ENCODE data around the gene TMEM72. TPM values are rescaled to one million over a fixed set of nuclear protein-coding genes. Genes with fewer than 3 reads are reported as not detected.
A peak's percentile ranks its signal among the peaks of the same experiment; 100 is the strongest.

Gene TMEM72
- total and polyA plus RNA-seq, 5 donors, result 0.14 to 0.71 (median 0.26) TPM; not detected in 1

- 70% methylated on average over 4 of the region's 4 CpGs for WGBS
- H3K27ac ChIP-seq (ENCODE audit: low read length), result no peak overlapping the region
- ATAC-seq (no peak), DNase-seq (no peak)
- H3K4me1 ChIP-seq (ENCODE audit: control insufficient read depth, insufficient read depth, low read length), result peaks cover 4% of the 10 kb centered on the region
- intact Hi-C loops (cut with DNase I), result no loop called here
- H3K27me3 ChIP-seq (ENCODE audit: control insufficient read depth, insufficient read depth), result no peaks in the 10 kb centered on the region
- H3K4me3 ChIP-seq (ENCODE audit: low read length), result no peak overlapping the region
- no peaks in the 10 kb centered on the region for H3K9me3 ChIP-seq (ENCODE audit: control insufficient read depth, low read length)
These were observed 4.7 kb upstream of the TMEM72 start for GRCh38 chr10:44906486-44906885.

DNA sequence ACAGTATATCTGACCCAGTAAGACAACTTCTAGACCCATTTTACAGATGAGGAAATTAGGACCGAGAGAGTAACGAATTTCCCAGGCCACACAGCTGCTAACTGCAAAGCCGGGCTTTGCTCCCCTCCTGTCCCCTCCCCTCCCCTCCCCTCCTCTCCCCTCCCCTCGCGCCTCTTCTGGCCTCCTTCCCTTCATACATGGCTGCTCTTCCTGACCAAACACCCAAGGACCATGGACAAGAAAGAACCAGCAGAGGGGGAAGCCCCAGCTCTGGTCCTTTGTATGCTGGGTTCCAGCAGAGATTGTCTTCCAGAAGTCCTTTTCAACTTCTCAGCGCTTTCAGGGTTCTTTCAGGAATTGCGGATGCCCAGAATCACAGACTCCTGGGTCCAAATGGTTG is 3.6 kb upstream of the TMEM72 start:
- no peak for DNase-seq
- Histone ChIP-seq H3K27ac (ENCODE audit: low read length) (no peak overlapping the region), H3K4me1 (ENCODE audit: control insufficient read depth, insufficient read depth, low read length) (peaks cover 4% of the 10 kb centered on the region), H3K27me3 (ENCODE audit: control insufficient read depth, insufficient read depth) (no peaks in the 10 kb centered on the region), H3K4me3 (ENCODE audit: low read length) (no peak overlapping the region), H3K9me3 (ENCODE audit: control insufficient read depth, low read length) (no peaks in the 10 kb centered on the region)
- WGBS, result 93% methylated on average over 7 of the region's 7 CpGs
- intact Hi-C loops (cut with DNase I), result no loop called here
- ATAC-seq, result no peak

GRCh38 chr10:44908066-44908749 is 2.9 kb upstream of the TMEM72 start:
- Histone ChIP-seq H3K27ac (ENCODE audit: low read length) (no peak overlapping the region), H3K4me3 (ENCODE audit: low read length) (no peak overlapping the region), H3K4me1 (ENCODE audit: control insufficient read depth, insufficient read depth, low read length) (peaks cover 4% of the 10 kb centered on the region), H3K9me3 (ENCODE audit: control insufficient read depth, low read length) (no peaks in the 10 kb centered on the region), H3K27me3 (ENCODE audit: control insufficient read depth, insufficient read depth) (no peaks in the 10 kb centered on the region)
- peak in 1 of 2 donors; percentile 17 for ATAC-seq
- 61% methylated on average over 10 of the region's 10 CpGs for WGBS
- intact Hi-C loops (cut with DNase I), result no loop called here
- DNase-seq, result peak in 2 of 3 donors; percentile 37 to 58

DNA sequence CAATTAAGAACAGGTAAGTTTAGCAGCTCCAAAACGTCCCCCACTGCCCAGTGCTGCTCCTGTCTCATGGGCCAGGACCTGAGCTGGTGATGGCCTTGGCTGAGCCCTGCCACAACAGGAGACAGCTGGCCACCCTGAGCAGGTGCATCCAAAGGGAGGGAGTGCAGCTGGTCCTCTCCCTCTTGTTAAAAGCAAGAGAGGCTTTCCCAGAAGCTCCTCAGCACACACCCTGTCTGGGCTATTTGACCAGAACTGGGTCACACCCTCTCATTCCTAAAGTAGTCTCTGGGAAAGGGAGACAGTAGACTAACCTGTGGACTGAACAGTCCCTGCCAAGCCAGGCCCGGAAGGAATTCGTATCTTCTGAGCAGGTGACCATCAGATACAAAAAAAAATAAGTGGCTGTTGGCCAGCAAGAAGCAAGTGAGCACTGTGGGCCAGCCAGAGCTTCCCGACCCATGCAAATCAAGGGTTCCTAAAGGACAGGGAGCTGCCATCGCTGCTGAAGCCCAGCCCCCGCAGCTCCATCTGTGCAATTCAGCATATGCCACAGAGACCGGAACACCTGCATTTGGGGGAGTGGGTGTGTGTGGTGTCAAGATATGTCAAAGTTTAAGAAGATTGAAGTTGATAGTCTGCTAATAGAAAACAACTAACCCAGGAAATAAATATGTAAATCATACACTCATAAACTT is 2.1 kb upstream of the TMEM72 start:
- intact Hi-C loops (cut with DNase I), result no loop called here
- Histone ChIP-seq H3K9me3 (ENCODE audit: control insufficient read depth, low read length) (no peaks in the 10 kb centered on the region), H3K4me3 (ENCODE audit: low read length) (no peak overlapping the region), H3K27ac (ENCODE audit: low read length) (no peak overlapping the region), H3K27me3 (ENCODE audit: control insufficient read depth, insufficient read depth) (no peaks in the 10 kb centered on the region), H3K4me1 (ENCODE audit: control insufficient read depth, insufficient read depth, low read length) (peaks cover 4% of the 10 kb centered on the region)
- DNase-seq (no peak), ATAC-seq (no peak)
- 85% methylated on average over 7 of the region's 7 CpGs for WGBS

- WGBS, result 61% methylated on average over 1 of the region's 1 CpG
- Histone ChIP-seq H3K27ac (ENCODE audit: low read length) (no peak overlapping the region), H3K4me3 (ENCODE audit: low read length) (no peak overlapping the region), H3K27me3 (ENCODE audit: control insufficient read depth, insufficient read depth) (no peaks in the 10 kb centered on the region), H3K4me1 (ENCODE audit: control insufficient read depth, insufficient read depth, low read length) (peaks cover 4% of the 10 kb centered on the region), H3K9me3 (ENCODE audit: control insufficient read depth, low read length) (no peaks in the 10 kb centered on the region)
- ATAC-seq (no peak), DNase-seq (no peak)
- intact Hi-C loops (cut with DNase I), result no loop called here
These were observed 1.2 kb upstream of the TMEM72 start for GRCh38 chr10:44909910-44910309.

DNA sequence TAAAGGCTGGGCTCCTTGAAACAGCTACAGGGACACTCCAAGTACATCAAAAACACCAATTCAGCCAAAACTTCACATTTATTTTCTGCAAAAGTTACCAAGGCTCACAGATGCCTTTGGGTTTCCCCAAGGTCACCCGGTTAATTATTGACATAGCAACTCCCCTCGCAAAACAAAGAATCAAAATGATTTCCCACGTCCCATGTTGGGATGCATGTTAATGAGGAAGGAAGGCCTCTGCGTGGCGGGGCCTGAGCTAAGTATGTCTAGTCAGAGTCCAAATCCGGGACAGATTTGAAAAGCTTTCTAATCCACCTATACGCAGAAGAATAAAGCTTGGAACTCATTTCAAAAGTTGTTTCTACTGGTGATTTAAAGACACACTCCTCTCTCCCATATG is 535 bp upstream of the TMEM72 start:
- DNase-seq, result no peak
- Histone ChIP-seq H3K27ac (ENCODE audit: low read length) (no peak overlapping the region), H3K4me1 (ENCODE audit: control insufficient read depth, insufficient read depth, low read length) (peaks cover 4% of the 10 kb centered on the region), H3K9me3 (ENCODE audit: control insufficient read depth, low read length) (no peaks in the 10 kb centered on the region), H3K27me3 (ENCODE audit: control insufficient read depth, insufficient read depth) (no peaks in the 10 kb centered on the region), H3K4me3 (ENCODE audit: low read length) (no peak overlapping the region)
- 56% methylated on average over 7 of the region's 7 CpGs for WGBS
- ATAC-seq, result no peak
- intact Hi-C loops (cut with DNase I), result no loop called here

GRCh38 chr10:44911951-44912350 is 814 bp downstream of the TMEM72 start:
- H3K27me3 ChIP-seq (ENCODE audit: control insufficient read depth, insufficient read depth), result no peaks in the 10 kb centered on the region
- no peak for DNase-seq
- intact Hi-C loops (cut with DNase I), result no loop called here
- H3K9me3 ChIP-seq (ENCODE audit: control insufficient read depth, low read length), result no peaks in the 10 kb centered on the region
- no peak overlapping the region for H3K4me3 ChIP-seq (ENCODE audit: low read length)
- WGBS, result 90% methylated on average over 3 of the region's 3 CpGs
- H3K27ac ChIP-seq (ENCODE audit: low read length), result no peak overlapping the region
- peaks cover 4% of the 10 kb centered on the region for H3K4me1 ChIP-seq (ENCODE audit: control insufficient read depth, insufficient read depth, low read length)
- ATAC-seq, result peak in 1 of 2 donors; percentile 5

GRCh38 chr10:44913350-44914081 is 2.4 kb downstream of the TMEM72 start:
- WGBS, result 50% methylated on average over 12 of the region's 12 CpGs
- no peak for ATAC-seq
- Histone ChIP-seq H3K9me3 (ENCODE audit: control insufficient read depth, low read length) (no peaks in the 10 kb centered on the region), H3K27ac (ENCODE audit: low read length) (no peak overlapping the region), H3K4me1 (ENCODE audit: control insufficient read depth, insufficient read depth, low read length) (peaks cover 4% of the 10 kb centered on the region), H3K4me3 (ENCODE audit: low read length) (no peak overlapping the region), H3K27me3 (ENCODE audit: control insufficient read depth, insufficient read depth) (no peaks in the 10 kb centered on the region)
- intact Hi-C loops (cut with DNase I), result no loop called here
- DNase-seq, result no peak

DNA sequence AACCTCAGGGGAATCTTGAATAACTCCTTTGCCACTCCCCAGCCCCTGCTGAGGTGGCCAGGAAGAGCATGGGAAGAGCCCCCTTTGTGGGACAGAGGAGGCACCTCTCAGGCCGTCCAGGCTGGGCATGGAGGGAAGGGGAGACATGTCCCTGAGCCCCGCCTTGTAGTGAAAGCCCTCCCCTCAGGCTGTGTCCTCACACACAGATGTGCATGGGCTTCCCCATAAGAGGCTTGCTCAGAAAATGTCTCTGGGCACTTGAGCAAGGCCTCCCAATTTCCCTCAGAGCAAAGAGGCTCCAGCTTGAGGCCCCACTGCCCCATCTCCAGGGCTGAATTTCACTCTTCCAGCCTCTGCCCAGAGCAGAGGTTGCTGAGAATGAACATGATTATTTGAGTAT is 3.8 kb downstream of the TMEM72 start:
- DNase-seq (no peak), ATAC-seq (no peak)
- WGBS, result 91% methylated on average over 2 of the region's 2 CpGs
- intact Hi-C loops (cut with DNase I), result no loop called here
- H3K9me3 ChIP-seq (ENCODE audit: control insufficient read depth, low read length), result no peaks in the 10 kb centered on the region
- peaks cover 4% of the 10 kb centered on the region for H3K4me1 ChIP-seq (ENCODE audit: control insufficient read depth, insufficient read depth, low read length)
- H3K4me3 ChIP-seq (ENCODE audit: low read length), result no peak overlapping the region
- H3K27ac ChIP-seq (ENCODE audit: low read length), result no peak overlapping the region
- no peaks in the 10 kb centered on the region for H3K27me3 ChIP-seq (ENCODE audit: control insufficient read depth, insufficient read depth)

DNA sequence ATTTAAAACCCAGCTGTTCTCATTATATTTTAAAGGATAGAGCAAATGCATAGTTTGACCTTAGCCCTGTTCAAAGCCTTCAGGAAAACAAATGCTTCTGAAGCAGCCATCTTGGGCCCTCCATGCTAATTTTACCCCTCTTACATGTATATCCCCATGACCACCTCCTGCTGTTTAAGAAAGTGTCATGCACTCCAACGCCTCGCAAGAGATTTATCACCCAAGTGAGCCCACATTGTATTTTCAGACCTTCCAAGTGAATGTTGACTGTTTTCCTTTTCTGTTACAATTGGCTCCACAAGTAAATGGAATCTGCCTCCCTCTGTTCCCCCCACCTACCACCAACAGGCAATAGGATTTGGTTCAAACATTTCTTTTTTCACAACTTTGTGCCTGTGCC is 5.3 kb downstream of the TMEM72 start:
- no peak overlapping the region for H3K27ac ChIP-seq (ENCODE audit: low read length)
- H3K27me3 ChIP-seq (ENCODE audit: control insufficient read depth, insufficient read depth), result no peaks in the 10 kb centered on the region
- H3K9me3 ChIP-seq (ENCODE audit: control insufficient read depth, low read length), result no peaks in the 10 kb centered on the region
- no peak overlapping the region for H3K4me3 ChIP-seq (ENCODE audit: low read length)
- WGBS, result 87% methylated on average over 2 of the region's 2 CpGs
- intact Hi-C loops (cut with DNase I), result no loop called here
- ATAC-seq (no peak), DNase-seq (no peak)
- H3K4me1 ChIP-seq (ENCODE audit: control insufficient read depth, insufficient read depth, low read length), result peaks cover under 1% of the 10 kb centered on the region

GRCh38 chr10:44917848-44918247 is 6.7 kb downstream of the TMEM72 start:
- Histone ChIP-seq H3K4me3 (ENCODE audit: low read length) (no peak overlapping the region), H3K27ac (ENCODE audit: low read length) (no peak overlapping the region), H3K9me3 (ENCODE audit: control insufficient read depth, low read length) (no peaks in the 10 kb centered on the region), H3K4me1 (ENCODE audit: control insufficient read depth, insufficient read depth, low read length) (no peaks in the 10 kb centered on the region), H3K27me3 (ENCODE audit: control insufficient read depth, insufficient read depth) (no peaks in the 10 kb centered on the region)
- intact Hi-C loops (cut with DNase I), result no loop called here
- 79% methylated on average over 3 of the region's 3 CpGs for WGBS
- no peak for DNase-seq
- ATAC-seq, result no peak

Data from right cardiac atrium (tissue), 5 donors.